Smooth muscle cell (in vitro differentiated cells): ENCODE data around the gene PARN. TPM values are rescaled to one million over a fixed set of nuclear protein-coding genes. Genes with fewer than 3 reads are reported as not detected.
A peak's percentile ranks its signal among the peaks of the same experiment; 100 is the strongest.
"Not testable (repeated sequence)": the region's sequence is repeated elsewhere in the genome, so short reads cannot be mapped to it uniquely, and the experiment has no call there.

ENCODE experiments used
- DNase-seq: peaks from one replicate; lab custom pipeline; 2025; ENCODE audit not compliant: unreplicated experiment; lab: John Stamatoyannopoulos, UW
- H2AFZ ChIP-seq: fragments of 200-600 bp; sonication (generic); 2 replicates; pipeline ENCODE4 v1.6.0; 2016; ENCODE audit warnings: antibody characterized with exemption, low read depth, mild to moderate bottlenecking
- H3F3A ChIP-seq: fragments of 200-600 bp; sonication (generic); 2 replicates; pipeline ENCODE4 v1.6.0; 2017; ENCODE audit warnings: antibody characterized with exemption, low read depth
- H3K27ac ChIP-seq: fragments of 200-600 bp; sonication (generic); 2 replicates; pipeline ENCODE4 v1.5.1; 2016; ENCODE audit warnings: low read depth, mild to moderate bottlenecking
- H3K27me3 ChIP-seq: fragments of 200-600 bp; sonication (generic); 2 replicates; pipeline ENCODE4 v1.6.1; 2016; ENCODE audit warnings: low read depth, mild to moderate bottlenecking
- H3K36me3 ChIP-seq: fragments of 200-600 bp; sonication (generic); 2 replicates; pipeline ENCODE4 v1.5.1; 2016; ENCODE audit warnings: low read depth
- H3K4me1 ChIP-seq: fragments of 200-600 bp; sonication (generic); 2 replicates; pipeline ENCODE4 v1.5.1; 2016; ENCODE audit warnings: low read depth
- H3K4me2 ChIP-seq: fragments of 200-600 bp; sonication (generic); 2 replicates; pipeline ENCODE4 v1.6.0; 2016; ENCODE audit warnings: mild to moderate bottlenecking
- H3K4me3 ChIP-seq: fragments of 200-600 bp; sonication (generic); 2 replicates; pipeline ENCODE4 v1.5.1; 2016; ENCODE audit warnings: mild to moderate bottlenecking
- H3K79me2 ChIP-seq: fragments of 200-600 bp; sonication (generic); 2 replicates; pipeline ENCODE4 v1.6.0; 2016; ENCODE audit warnings: low read depth, mild to moderate bottlenecking
- H3K9ac ChIP-seq: fragments of 200-600 bp; sonication (generic); 2 replicates; pipeline ENCODE4 v1.6.0; 2016; ENCODE audit warnings: low read depth
- H3K9me3 ChIP-seq: fragments of 200-600 bp; sonication (generic); replicated peaks from 2 replicates; pipeline ENCODE4 v1.5.1; 2016; ENCODE audit warnings: low read depth
- H4K20me1 ChIP-seq: fragments of 200-600 bp; sonication (generic); 2 replicates; pipeline ENCODE4 v1.6.0; 2016; ENCODE audit warnings: low read depth
- WGBS: methylation state at CpG from one replicate; pipeline ENCODE4 v1.1.7; 2016; ENCODE audit warnings: low lambda C conversion rate; 5-methylcytosine and 5-hydroxymethylcytosine counted together
- polyA plus RNA-seq: library from polyadenylated mRNA; unstranded; fragments of >200 nt; fragmentation: Nextera tagmentation; extraction: Ambion mirVana; gene quantifications from 2 replicates; pipeline ENCODE4 v1.2.1, GENCODE V29; 2016
- total RNA-seq: library from RNA; depleted of rRNA; stranded (reverse); fragments of >200 nt; gene quantifications from 2 replicates; pipeline ENCODE4 v1.2.3, GENCODE V29; 2014
- TF ChIP-seq, protein P1 (sequence below): fragments of 200-600 bp; sonication (generic); IDR thresholded peaks from 2 replicates; pipeline ENCODE4 v1.5.1; 2017; ENCODE audit warnings: borderline replicate concordance, mild to moderate bottlenecking, antibody characterized with exemption; ENCODE audit not compliant: insufficient read depth, poor library complexity, severe bottlenecking

The PARN gene
- total and polyA plus RNA-seq, 2 experiments from 2014 or later = 22.2 to 24.6 TPM

DNA sequence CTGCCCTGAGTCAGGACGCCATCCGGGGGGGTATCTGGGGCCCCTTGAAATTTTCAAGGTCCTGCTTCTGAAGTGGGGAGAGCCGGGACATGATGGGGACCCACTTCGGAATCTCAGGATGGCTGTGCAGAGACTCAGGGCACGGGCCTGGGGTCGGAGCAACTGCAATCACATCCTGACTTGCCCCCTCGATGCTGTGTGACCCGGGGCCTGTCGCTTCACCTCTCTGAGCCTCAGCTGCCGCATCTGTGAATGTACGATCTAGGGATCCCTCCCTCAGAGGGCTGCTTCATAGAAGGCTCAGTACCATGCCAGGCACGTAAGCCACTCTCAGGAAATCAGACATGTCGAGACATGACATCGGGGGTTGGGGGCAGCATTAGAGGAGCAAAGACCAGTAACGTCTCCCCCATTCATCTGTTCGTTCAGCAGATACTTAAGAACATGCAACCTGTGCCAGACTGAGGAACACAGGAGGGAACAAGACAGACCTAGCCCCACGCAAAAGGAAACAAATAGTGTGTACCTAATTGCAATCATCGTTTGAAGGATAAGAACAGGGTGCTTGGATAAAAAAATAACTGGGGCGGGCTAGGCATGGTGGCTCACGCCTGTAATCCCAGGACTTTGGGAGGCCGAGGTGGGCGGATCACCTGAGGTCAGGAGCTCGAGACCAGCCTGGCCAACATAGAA, 229.6 kb downstream of the PARN start:
- peak overlapping the region; percentile 90 for H3K27ac ChIP-seq
- H3K9me3 ChIP-seq = no peaks in the 10 kb centered on the region
- peak overlapping the region; percentile 70 for H3K9ac ChIP-seq

DNA sequence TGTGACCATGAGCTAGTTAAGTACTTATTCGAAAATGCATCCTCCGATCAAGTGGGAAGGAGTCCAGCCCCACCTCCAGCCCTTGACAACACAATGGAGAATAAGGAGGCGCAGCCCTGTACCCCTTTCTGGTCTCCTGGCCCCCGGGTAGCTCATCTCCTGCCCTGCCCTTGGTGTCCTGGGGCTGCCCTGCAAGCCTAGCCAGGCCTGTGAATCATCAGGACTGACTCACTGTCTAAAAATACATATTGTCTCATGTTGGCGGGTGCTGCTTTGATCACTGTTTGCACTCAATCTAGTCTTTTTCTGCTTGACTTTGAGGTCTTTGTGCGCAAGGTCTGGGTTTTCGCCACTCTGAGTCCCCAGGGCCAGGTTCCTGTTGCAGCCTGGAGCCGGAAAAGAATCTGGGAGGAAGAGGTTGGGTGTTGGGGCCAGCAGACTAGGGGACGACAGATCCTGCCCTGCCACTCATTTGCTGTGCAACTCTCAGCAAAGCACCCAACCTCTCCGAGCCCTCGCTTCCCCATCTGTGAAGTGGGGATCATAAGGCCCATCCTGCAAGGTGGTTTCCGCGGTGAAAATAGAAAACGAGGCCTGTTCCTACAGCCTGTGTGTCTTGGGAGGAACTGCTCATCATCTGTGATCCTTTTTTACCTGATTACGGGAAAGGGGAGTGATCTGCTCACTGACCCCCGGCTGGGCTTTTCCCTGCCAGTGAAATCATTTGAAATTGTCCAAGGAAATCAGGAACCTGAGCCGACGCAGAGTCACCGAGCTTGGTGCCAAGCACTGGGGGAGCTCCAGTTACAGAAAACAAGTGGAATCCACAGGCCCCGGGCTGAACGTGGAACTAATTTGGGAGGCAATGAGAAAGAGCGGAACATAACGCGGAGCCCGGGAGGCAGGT, 230.4 kb downstream of the PARN start:
- TF ChIP-seq, protein P1, sequence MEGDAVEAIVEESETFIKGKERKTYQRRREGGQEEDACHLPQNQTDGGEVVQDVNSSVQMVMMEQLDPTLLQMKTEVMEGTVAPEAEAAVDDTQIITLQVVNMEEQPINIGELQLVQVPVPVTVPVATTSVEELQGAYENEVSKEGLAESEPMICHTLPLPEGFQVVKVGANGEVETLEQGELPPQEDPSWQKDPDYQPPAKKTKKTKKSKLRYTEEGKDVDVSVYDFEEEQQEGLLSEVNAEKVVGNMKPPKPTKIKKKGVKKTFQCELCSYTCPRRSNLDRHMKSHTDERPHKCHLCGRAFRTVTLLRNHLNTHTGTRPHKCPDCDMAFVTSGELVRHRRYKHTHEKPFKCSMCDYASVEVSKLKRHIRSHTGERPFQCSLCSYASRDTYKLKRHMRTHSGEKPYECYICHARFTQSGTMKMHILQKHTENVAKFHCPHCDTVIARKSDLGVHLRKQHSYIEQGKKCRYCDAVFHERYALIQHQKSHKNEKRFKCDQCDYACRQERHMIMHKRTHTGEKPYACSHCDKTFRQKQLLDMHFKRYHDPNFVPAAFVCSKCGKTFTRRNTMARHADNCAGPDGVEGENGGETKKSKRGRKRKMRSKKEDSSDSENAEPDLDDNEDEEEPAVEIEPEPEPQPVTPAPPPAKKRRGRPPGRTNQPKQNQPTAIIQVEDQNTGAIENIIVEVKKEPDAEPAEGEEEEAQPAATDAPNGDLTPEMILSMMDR = no peak
- Histone ChIP-seq H3K27me3 (no peaks in the 10 kb centered on the region), H3K79me2 (no peaks in the 10 kb centered on the region), H2AFZ (no peak overlapping the region), H3F3A (no peaks in the 10 kb centered on the region), H3K4me2 (peak overlapping the region; percentile 58), H3K36me3 (no peaks in the 10 kb centered on the region), H3K27ac (peak overlapping the region; percentile 90), H4K20me1 (no peaks in the 10 kb centered on the region), H3K9ac (peak overlapping the region; percentile 70), H3K4me3 (no peak overlapping the region), H3K9me3 (no peaks in the 10 kb centered on the region), H3K4me1 (no peaks in the 10 kb centered on the region)
- DNase-seq = peak; percentile 31
- WGBS = 46% methylated on average over 25 of the region's 25 CpGs

More for the DNA sequence above, 229.6 kb downstream of the PARN start:
- Histone ChIP-seq H4K20me1 (no peaks in the 10 kb centered on the region), H3F3A (no peaks in the 10 kb centered on the region), H2AFZ (no peak overlapping the region), H3K36me3 (no peaks in the 10 kb centered on the region), H3K27me3 (no peaks in the 10 kb centered on the region), H3K4me2 (peak overlapping the region; percentile 58), H3K4me3 (no peak overlapping the region), H3K4me1 (no peaks in the 10 kb centered on the region), H3K79me2 (no peaks in the 10 kb centered on the region)
- 91% methylated on average over 23 of the region's 23 CpGs for WGBS
- DNase-seq = no peak
- TF ChIP-seq, protein P1 = no peak

DNA sequence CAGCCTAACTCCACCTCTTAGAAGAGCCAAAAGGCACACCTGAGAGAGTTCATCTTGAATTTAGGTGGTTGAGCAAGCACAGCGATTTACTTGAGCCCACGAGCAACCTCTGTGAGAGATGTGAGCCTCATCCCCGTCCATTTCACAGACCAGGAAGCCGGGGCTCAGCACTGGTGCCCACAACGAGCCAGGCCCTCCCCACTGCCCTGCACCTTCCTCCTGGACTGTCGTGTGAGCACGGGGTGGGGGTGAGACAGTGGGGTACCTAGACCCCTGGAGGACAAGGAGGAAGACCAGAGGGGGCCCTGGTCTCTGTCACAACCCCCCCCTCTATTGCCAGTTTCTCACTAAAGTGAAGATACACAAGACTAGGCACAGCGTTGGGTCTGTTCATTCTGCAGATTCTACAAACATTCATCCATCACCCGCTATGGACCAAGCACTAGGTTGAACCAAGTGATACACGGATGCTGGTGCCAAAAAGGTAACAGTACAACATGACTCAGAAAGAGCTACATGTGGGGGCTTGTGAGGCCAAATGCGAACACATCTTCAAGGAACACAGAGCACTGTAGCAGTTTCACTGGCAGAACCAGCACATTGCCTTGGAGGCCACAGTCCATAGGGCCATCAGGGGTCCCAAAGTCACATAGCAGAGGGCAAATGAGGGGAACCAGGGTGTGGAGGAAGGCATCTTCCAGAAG, 231.9 kb downstream of the PARN start:
- Histone ChIP-seq H3K4me1 (no peaks in the 10 kb centered on the region), H3K27ac (no peak overlapping the region)
- WGBS = 88% methylated on average over 11 of the region's 11 CpGs

DNA sequence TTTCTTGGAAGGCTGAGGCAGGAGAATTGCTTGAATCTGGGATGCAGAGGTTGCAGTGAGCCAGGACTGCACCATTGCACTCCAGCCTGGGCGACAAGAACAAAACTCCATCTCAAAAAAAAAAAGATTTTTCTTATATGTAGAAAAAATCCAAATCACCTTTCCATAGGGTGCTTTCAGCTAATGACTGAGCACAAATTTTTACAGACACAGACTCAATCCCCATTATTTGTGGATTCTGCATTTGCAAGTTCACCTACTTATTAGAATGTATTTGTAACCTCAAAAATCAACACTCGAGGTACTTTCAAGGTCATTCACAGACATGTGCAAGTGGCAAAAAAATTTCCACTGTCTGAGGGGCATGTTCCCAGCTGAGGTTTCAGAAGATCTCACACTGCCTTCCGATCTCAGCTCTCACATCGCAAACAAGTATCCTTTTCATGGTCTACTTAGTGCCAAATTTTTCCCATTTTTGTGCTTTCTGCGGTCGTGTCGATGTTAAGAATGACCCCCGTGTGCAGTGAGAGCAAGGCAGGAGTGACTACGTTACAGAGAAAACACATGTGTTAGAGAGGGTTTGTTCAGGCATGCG, 234.3 kb downstream of the PARN start:
- H3K4me1 ChIP-seq, H4K20me1 ChIP-seq, H3K27me3 ChIP-seq, DNase-seq, H2AFZ ChIP-seq, H3K36me3 ChIP-seq, H3K27ac ChIP-seq, H3K4me3 ChIP-seq, H3K9ac ChIP-seq, H3F3A ChIP-seq, H3K4me2 ChIP-seq, H3K9me3 ChIP-seq, H3K79me2 ChIP-seq: not testable (repeated sequence)
- 73% methylated on average over 10 of the region's 10 CpGs for WGBS

More for the DNA sequence above, 231.9 kb downstream of the PARN start:
- DNase-seq = no peak
- Histone ChIP-seq H3K9ac (no peak overlapping the region), H4K20me1 (no peaks in the 10 kb centered on the region), H2AFZ (no peak overlapping the region), H3K27me3 (no peaks in the 10 kb centered on the region), H3K36me3 (no peaks in the 10 kb centered on the region), H3K4me2 (no peak overlapping the region), H3K79me2 (no peaks in the 10 kb centered on the region), H3F3A (no peaks in the 10 kb centered on the region), H3K9me3 (no peaks in the 10 kb centered on the region), H3K4me3 (no peak overlapping the region)
- TF ChIP-seq, protein P1 = no peak
